GM23338 (cell line): ENCODE results near the gene IFITM1.

Experiments used
- CTCF ChIP-seq, 2 experiments: fragments of 200-600 bp in 1 of 2; sonication (generic) in 1 of 2; conservative IDR thresholded peaks; 2 replicates each; pipeline versions ENCODE4 v1.5.1 to v1.6.1; 2016 to 2017; ENCODE audit warnings: antibody characterized with exemption in 2 of 2, low read depth in 2 of 2, mild to moderate bottlenecking in 2 of 2, moderate library complexity in 1 of 2
- EZH2 ChIP-seq: fragments of 200-600 bp; sonication (generic); IDR thresholded peaks from one replicate; pipeline ENCODE4 v1.8.0; 2017; ENCODE audit warnings: antibody characterized with exemption, mild to moderate bottlenecking, low read depth; ENCODE audit not compliant: unreplicated experiment
- EZH2phosphoT487 ChIP-seq: fragments of 200-600 bp; sonication (generic); IDR thresholded peaks from one replicate; pipeline ENCODE4 v1.8.1; 2018; ENCODE audit warnings: antibody characterized with exemption; ENCODE audit not compliant: unreplicated experiment
- POLR2AphosphoS5 ChIP-seq: IDR thresholded peaks from 2 replicates; pipeline ENCODE4 v1.6.1; 2016; ENCODE audit warnings: antibody characterized with exemption, low read depth
- REST ChIP-seq: IDR thresholded peaks from one replicate; pipeline ENCODE4 v1.6.1; 2018; ENCODE audit warnings: antibody characterized with exemption; ENCODE audit not compliant: unreplicated experiment

- no peak for TF ChIP-seq CTCF (conservative IDR thresholded peaks at IDR 0.05; ENCODE audit: low read depth in 2 of 2)
- TF ChIP-seq POLR2AphosphoS5, result no peak; the same call in 1 of the 2 replicates
- TF ChIP-seq EZH2phosphoT487, result no peak
- TF ChIP-seq REST, result no peak
- TF ChIP-seq EZH2, result no peak
These were observed 23.9 kb upstream of the IFITM1 start for GRCh38 chr11:289712-290620.
